ENCODE data around the gene TPPP. TPM values are rescaled to one million over a fixed set of nuclear protein-coding genes. Genes with fewer than 3 reads are reported as not detected.
"Not testable (repeated sequence)": the region's sequence is repeated elsewhere in the genome, so short reads cannot be mapped to it uniquely, and the experiment has no call there.

Gene TPPP
- total RNA-seq, 1 experiment from 2014 or later: 3.9 TPM

DNA sequence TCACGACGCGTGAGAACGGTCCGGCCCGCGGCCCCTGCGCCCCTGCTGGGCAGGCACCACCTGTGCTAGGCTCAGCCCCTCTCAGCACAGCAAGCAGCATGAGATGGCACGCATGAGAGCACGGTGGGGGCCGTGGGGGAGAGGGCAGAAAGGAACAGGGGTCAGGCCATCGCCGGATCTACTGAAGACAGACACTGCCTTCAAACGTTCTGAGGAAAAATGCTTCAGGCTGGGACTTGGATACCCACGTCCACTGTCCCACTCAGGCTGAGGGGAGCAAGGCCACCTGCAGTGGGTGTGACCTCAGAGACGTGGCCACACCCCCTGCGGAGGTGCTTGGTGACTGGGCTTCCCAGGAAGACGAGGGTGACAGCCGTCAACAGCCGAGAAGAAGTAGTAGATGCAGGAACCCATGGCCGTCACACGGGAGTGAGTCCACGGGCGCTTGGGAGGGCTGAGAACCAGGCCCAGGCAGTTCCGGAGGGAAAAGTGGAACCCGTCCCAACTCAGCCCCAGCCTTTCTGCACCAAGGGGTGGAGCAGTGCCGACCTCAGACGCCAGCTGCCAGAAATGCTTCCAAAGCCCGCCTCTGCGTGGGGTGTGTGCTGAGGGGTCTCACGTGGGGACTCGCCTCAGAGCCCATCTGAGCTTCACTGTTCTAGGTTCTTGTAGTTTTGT is 12.9 kb downstream of the TPPP start:
- H3K4me3 ChIP-seq (replicated peaks in 1 of 2; ENCODE audit: low read depth in 1 of 2, low read length in 2 of 2); CTCF ChIA-PET; H3K27me3 ChIP-seq (ENCODE audit: insufficient read depth, low read length); H3K9ac ChIP-seq (ENCODE audit: low read length); DNase-seq (ENCODE audit: low read depth, low spot score); H3K27ac ChIP-seq (ENCODE audit: low read depth, low read length); H3K4me1 ChIP-seq (ENCODE audit: control insufficient read depth in 1 of 2, insufficient read depth in 2 of 2, low read length in 2 of 2); H4K20me1 ChIP-seq (ENCODE audit: insufficient read depth); H3K79me2 ChIP-seq (ENCODE audit: insufficient read depth, low read length); H2AFZ ChIP-seq (ENCODE audit: low read depth, low read length, poor library complexity, severe bottlenecking); H3K36me3 ChIP-seq (ENCODE audit: control insufficient read depth in 1 of 2, insufficient read depth in 2 of 2, low read length in 2 of 2); ATAC-seq; H3K9me2 ChIP-seq (ENCODE audit: insufficient read depth); BruUV-seq (replicated peaks); RAD21 ChIA-PET (ENCODE audit: low non-redundant PET in 1 of 2, low total read pairs in 2 of 2, uncharacterized antibody in 2 of 2, unreplicated experiment in 2 of 2); POLR2A ChIA-PET; H3K9me3 ChIP-seq (ENCODE audit: control insufficient read depth in 1 of 2, insufficient read depth in 1 of 2, low read depth in 1 of 2, low read length in 2 of 2); H3K4me2 ChIP-seq (ENCODE audit: low read length); intact Hi-C loops (cut with micrococcal nuclease): not testable (repeated sequence)

DNA sequence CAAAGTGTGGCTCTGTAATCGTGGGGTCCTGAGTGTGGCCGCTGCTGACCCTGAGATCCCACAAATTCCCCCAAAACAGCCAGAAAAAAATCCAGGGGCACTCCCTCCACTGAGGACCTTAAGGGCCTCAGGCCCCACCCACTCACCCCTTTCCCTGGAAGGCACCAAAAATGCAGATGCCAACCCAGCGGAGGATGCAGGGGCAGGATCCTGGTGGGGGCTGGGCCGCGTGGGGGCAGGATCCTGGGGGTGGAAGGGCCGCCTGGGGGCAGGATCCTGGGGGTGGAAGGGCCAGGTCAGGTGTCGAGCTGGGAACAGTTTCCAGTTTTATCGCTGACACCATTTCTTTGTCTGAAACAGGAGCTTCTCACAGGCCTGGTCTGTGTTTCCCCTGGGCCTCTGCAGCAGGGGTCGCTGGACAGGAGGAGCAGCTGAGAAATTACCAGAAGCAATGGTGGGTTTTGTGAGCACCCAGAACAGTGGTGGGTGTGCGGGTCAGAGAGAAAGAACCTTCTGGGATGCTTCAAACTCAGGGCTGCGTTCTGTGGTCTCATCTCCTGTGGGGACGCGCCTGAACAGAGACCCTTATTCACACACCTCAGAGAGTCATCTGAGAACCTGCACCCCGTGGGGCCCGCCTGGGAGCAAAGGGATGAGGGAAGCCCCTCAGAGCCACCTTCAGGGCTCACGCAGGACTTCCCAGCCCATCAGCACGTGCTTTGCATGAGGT is 13.8 kb downstream of the TPPP start:
- H3K9ac ChIP-seq (ENCODE audit: low read length); H3K27ac ChIP-seq (ENCODE audit: low read depth, low read length); H3K4me2 ChIP-seq (ENCODE audit: low read length); H3K9me2 ChIP-seq (ENCODE audit: insufficient read depth); H3K9me3 ChIP-seq (ENCODE audit: control insufficient read depth in 1 of 2, insufficient read depth in 1 of 2, low read depth in 1 of 2, low read length in 2 of 2); POLR2A ChIA-PET; ATAC-seq; H2AFZ ChIP-seq (ENCODE audit: low read depth, low read length, poor library complexity, severe bottlenecking); BruUV-seq (replicated peaks); DNase-seq (ENCODE audit: low read depth, low spot score); CTCF ChIA-PET; H3K4me3 ChIP-seq (replicated peaks in 1 of 2; ENCODE audit: low read depth in 1 of 2, low read length in 2 of 2); H3K79me2 ChIP-seq (ENCODE audit: insufficient read depth, low read length); H3K4me1 ChIP-seq (ENCODE audit: control insufficient read depth in 1 of 2, insufficient read depth in 2 of 2, low read length in 2 of 2); H3K27me3 ChIP-seq (ENCODE audit: insufficient read depth, low read length); RAD21 ChIA-PET (ENCODE audit: low non-redundant PET in 1 of 2, low total read pairs in 2 of 2, uncharacterized antibody in 2 of 2, unreplicated experiment in 2 of 2); H4K20me1 ChIP-seq (ENCODE audit: insufficient read depth); H3K36me3 ChIP-seq (ENCODE audit: control insufficient read depth in 1 of 2, insufficient read depth in 2 of 2, low read length in 2 of 2): not testable (repeated sequence)
- intact Hi-C loops (cut with micrococcal nuclease): loop anchor here (10.0 kb wide), 1 partner anchor 485 kb away; no protein-coding TSS in a partner anchor

- H3K9ac ChIP-seq (ENCODE audit: low read length); POLR2A ChIA-PET; H3K4me2 ChIP-seq (ENCODE audit: low read length); H3K36me3 ChIP-seq (ENCODE audit: control insufficient read depth in 1 of 2, insufficient read depth in 2 of 2, low read length in 2 of 2); H2AFZ ChIP-seq (ENCODE audit: low read depth, low read length, poor library complexity, severe bottlenecking); H3K79me2 ChIP-seq (ENCODE audit: insufficient read depth, low read length); H3K9me3 ChIP-seq (ENCODE audit: control insufficient read depth in 1 of 2, insufficient read depth in 1 of 2, low read depth in 1 of 2, low read length in 2 of 2); H3K27me3 ChIP-seq (ENCODE audit: insufficient read depth, low read length); H4K20me1 ChIP-seq (ENCODE audit: insufficient read depth); RAD21 ChIA-PET (ENCODE audit: low non-redundant PET in 1 of 2, low total read pairs in 2 of 2, uncharacterized antibody in 2 of 2, unreplicated experiment in 2 of 2); H3K4me1 ChIP-seq (ENCODE audit: control insufficient read depth in 1 of 2, insufficient read depth in 2 of 2, low read length in 2 of 2); BruUV-seq (replicated peaks); H3K27ac ChIP-seq (ENCODE audit: low read depth, low read length); ATAC-seq; H3K4me3 ChIP-seq (replicated peaks in 1 of 2; ENCODE audit: low read depth in 1 of 2, low read length in 2 of 2); H3K9me2 ChIP-seq (ENCODE audit: insufficient read depth); CTCF ChIA-PET; DNase-seq (ENCODE audit: low read depth, low spot score): not testable (repeated sequence)
- intact Hi-C loops (cut with micrococcal nuclease): loop anchor here (10.0 kb wide), 1 partner anchor 486 kb away; no protein-coding TSS in a partner anchor
Measured at GRCh38 chr5:678521-678920, 14.6 kb downstream of the TPPP start.
